ENCODE results near the gene CEP72.
"Not testable (repeated sequence)": the region's sequence is repeated elsewhere in the genome, so short reads cannot be mapped to it uniquely, and the experiment has no call there.

The CEP72 gene

GRCh38 chr5:611731-612486, at the start of gene CEP72:
CEP72 (plus strand) TSS chr5:612340; CDS start chr5:612362, 22 bp downstream.
- peak; percentile 79 for DNase-seq
- in situ Hi-C loops (cut with HindIII; ENCODE audit: low pct_ligation_motif_present, low pct_unique_long_range_greater_than_20kb, low sequenced_read_pairs), result no loop called here

- DNase-seq, result no peak
- in situ Hi-C loops (cut with HindIII; ENCODE audit: low pct_ligation_motif_present, low pct_unique_long_range_greater_than_20kb, low sequenced_read_pairs), result no loop called here
Observed at GRCh38 chr5:565782-566440, 46.2 kb upstream of the CEP72 start.

GRCh38 chr5:566636-567309, 45.4 kb upstream of the CEP72 start:
- DNase-seq, result no peak
- in situ Hi-C loops (cut with HindIII; ENCODE audit: low pct_ligation_motif_present, low pct_unique_long_range_greater_than_20kb, low sequenced_read_pairs), result no loop called here

GRCh38 chr5:567664-568060, 44.5 kb upstream of the CEP72 start:
- in situ Hi-C loops (cut with HindIII; ENCODE audit: low pct_ligation_motif_present, low pct_unique_long_range_greater_than_20kb, low sequenced_read_pairs), result no loop called here
- no peak for DNase-seq

- no peak for DNase-seq
- in situ Hi-C loops (cut with HindIII; ENCODE audit: low pct_ligation_motif_present, low pct_unique_long_range_greater_than_20kb, low sequenced_read_pairs), result no loop called here
Observed at GRCh38 chr5:568061-568781, 43.9 kb upstream of the CEP72 start.

- in situ Hi-C loops (cut with HindIII; ENCODE audit: low pct_ligation_motif_present, low pct_unique_long_range_greater_than_20kb, low sequenced_read_pairs), result no loop called here
- no peak for DNase-seq
Observed at GRCh38 chr5:568809-569208, 43.3 kb upstream of the CEP72 start.

GRCh38 chr5:569358-569867, 42.7 kb upstream of the CEP72 start:
- in situ Hi-C loops (cut with HindIII; ENCODE audit: low pct_ligation_motif_present, low pct_unique_long_range_greater_than_20kb, low sequenced_read_pairs), result no loop called here

GRCh38 chr5:569868-570361, 42.2 kb upstream of the CEP72 start:
- in situ Hi-C loops (cut with HindIII; ENCODE audit: low pct_ligation_motif_present, low pct_unique_long_range_greater_than_20kb, low sequenced_read_pairs), result no loop called here
- DNase-seq, result no peak

More at GRCh38 chr5:569358-569867, 42.7 kb upstream of the CEP72 start:
- DNase-seq, result no peak

- DNase-seq, result no peak
- in situ Hi-C loops (cut with HindIII; ENCODE audit: low pct_ligation_motif_present, low pct_unique_long_range_greater_than_20kb, low sequenced_read_pairs), result no loop called here
Observed at GRCh38 chr5:570446-570845, 41.7 kb upstream of the CEP72 start.

GRCh38 chr5:570886-571285, 41.3 kb upstream of the CEP72 start:
- no peak for DNase-seq
- in situ Hi-C loops (cut with HindIII; ENCODE audit: low pct_ligation_motif_present, low pct_unique_long_range_greater_than_20kb, low sequenced_read_pairs), result no loop called here

- no peak for DNase-seq
- in situ Hi-C loops (cut with HindIII; ENCODE audit: low pct_ligation_motif_present, low pct_unique_long_range_greater_than_20kb, low sequenced_read_pairs), result no loop called here
Observed at GRCh38 chr5:571791-572190, 40.3 kb upstream of the CEP72 start.

- no peak for DNase-seq
- in situ Hi-C loops (cut with HindIII; ENCODE audit: low pct_ligation_motif_present, low pct_unique_long_range_greater_than_20kb, low sequenced_read_pairs), result no loop called here
Observed at GRCh38 chr5:572398-573019, 39.6 kb upstream of the CEP72 start.

GRCh38 chr5:573206-573605, 38.9 kb upstream of the CEP72 start:
- in situ Hi-C loops (cut with HindIII; ENCODE audit: low pct_ligation_motif_present, low pct_unique_long_range_greater_than_20kb, low sequenced_read_pairs), result no loop called here
- DNase-seq, result no peak

GRCh38 chr5:573976-574375, 38.2 kb upstream of the CEP72 start:
- DNase-seq, result no peak
- in situ Hi-C loops (cut with HindIII; ENCODE audit: low pct_ligation_motif_present, low pct_unique_long_range_greater_than_20kb, low sequenced_read_pairs), result no loop called here

- in situ Hi-C loops (cut with HindIII; ENCODE audit: low pct_ligation_motif_present, low pct_unique_long_range_greater_than_20kb, low sequenced_read_pairs), result no loop called here
- no peak for DNase-seq
Observed at GRCh38 chr5:574906-575305, 37.2 kb upstream of the CEP72 start.

- DNase-seq, result no peak
- in situ Hi-C loops (cut with HindIII; ENCODE audit: low pct_ligation_motif_present, low pct_unique_long_range_greater_than_20kb, low sequenced_read_pairs), result no loop called here
Observed at GRCh38 chr5:575636-576035, 36.5 kb upstream of the CEP72 start.

GRCh38 chr5:577214-577613, 34.9 kb upstream of the CEP72 start:
- DNase-seq; in situ Hi-C loops (cut with HindIII; ENCODE audit: low pct_ligation_motif_present, low pct_unique_long_range_greater_than_20kb, low sequenced_read_pairs): not testable (repeated sequence)

GRCh38 chr5:577800-578199, 34.3 kb upstream of the CEP72 start:
- DNase-seq, result no peak
- in situ Hi-C loops (cut with HindIII; ENCODE audit: low pct_ligation_motif_present, low pct_unique_long_range_greater_than_20kb, low sequenced_read_pairs), result no loop called here
